Stimulated activated CD8-positive, alpha-beta memory T cell treated with anti-CD3 and anti-CD28 coated beads, Interleukin-4, amount 100 ng/mL, for 4 hours (primary cell): Measurements from ENCODE around the gene PPP2R2B.

Source experiments
- DNase-seq, 2 donors: peaks; one replicate each; pipeline ENCODE4 v3.0.0-alpha.2; 2020; ENCODE audit warnings: low read depth in 2 of 2, low spot score in 1 of 2

The PPP2R2B gene

GRCh38 chr5:146704949-146705665 lies 173.4 kb downstream of the PPP2R2B start:
- no peak for DNase-seq

- DNase-seq = no peak
Observed at GRCh38 chr5:146703899-146704298, 174.7 kb downstream of the PPP2R2B start.

- no peak for DNase-seq
Observed at GRCh38 chr5:146703499-146703898, 175.1 kb downstream of the PPP2R2B start.

GRCh38 chr5:146699664-146700418 lies 178.7 kb downstream of the PPP2R2B start:
- DNase-seq = no peak

- no peak for DNase-seq
Observed at GRCh38 chr5:146699138-146699537, 179.4 kb downstream of the PPP2R2B start.

- DNase-seq = no peak
Observed at GRCh38 chr5:146698651-146699050, 179.9 kb downstream of the PPP2R2B start.

- no peak for DNase-seq
Observed at GRCh38 chr5:146697211-146697610, 181.3 kb downstream of the PPP2R2B start.

- no peak for DNase-seq
Observed at GRCh38 chr5:146695646-146696045, 182.9 kb downstream of the PPP2R2B start.

GRCh38 chr5:146690880-146691355 lies 187.6 kb downstream of the PPP2R2B start:
- DNase-seq = no peak

GRCh38 chr5:146687630-146688029 lies 190.9 kb downstream of the PPP2R2B start:
- DNase-seq = no peak

- DNase-seq = no peak
Observed at GRCh38 chr5:146683861-146684260, 194.7 kb downstream of the PPP2R2B start.

- no peak for DNase-seq
Observed at GRCh38 chr5:146682899-146683532, 195.5 kb downstream of the PPP2R2B start.

GRCh38 chr5:146681585-146682105 lies 196.9 kb downstream of the PPP2R2B start:
- DNase-seq = no peak

- no peak for DNase-seq
Observed at GRCh38 chr5:146680846-146681584, 197.5 kb downstream of the PPP2R2B start.

GRCh38 chr5:146675636-146676035 lies 202.9 kb downstream of the PPP2R2B start:
- no peak for DNase-seq

- DNase-seq = no peak
Observed at GRCh38 chr5:146672866-146673265, 205.7 kb downstream of the PPP2R2B start.

- no peak for DNase-seq
Observed at GRCh38 chr5:146671561-146672295, 206.8 kb downstream of the PPP2R2B start.

GRCh38 chr5:146669656-146670055 lies 208.9 kb downstream of the PPP2R2B start:
- no peak for DNase-seq

GRCh38 chr5:146667633-146668272 lies 210.8 kb downstream of the PPP2R2B start:
- DNase-seq = no peak

GRCh38 chr5:146662229-146662628 lies 216.3 kb downstream of the PPP2R2B start:
- DNase-seq = no peak
